Breast epithelium (tissue), 4 donors: ENCODE measurements around the gene SLC8B1. TPM values are rescaled to one million over a fixed set of nuclear protein-coding genes. Genes with fewer than 3 reads are reported as not detected.

ENCODE experiments used
- DNase-seq, 2 donors: peaks; one replicate each; pipeline ENCODE4 v3.0.0-alpha.2; 2019; ENCODE audit warnings: low spot score in 2 of 2
- H3K27ac ChIP-seq, 2 donors: fragments of 200-600 bp; sonication (generic) in 1 of 2; one replicate each; pipeline ENCODE4 v1.5.1; 2016 to 2019; ENCODE audit warnings: mild to moderate bottlenecking in 1 of 2
- H3K27me3 ChIP-seq, 2 donors: fragments of 200-600 bp; sonication (generic) in 1 of 2; one replicate each; pipeline versions ENCODE4 v1.5.1 to v1.6.0; 2017 to 2019; ENCODE audit warnings: control low read depth in 1 of 2, mild to moderate bottlenecking in 1 of 2
- H3K36me3 ChIP-seq: fragments of 200-600 bp; one replicate; pipeline ENCODE4 v1.5.1; 2019
- H3K4me1 ChIP-seq, 2 donors: fragments of 200-600 bp; sonication (generic); one replicate each; pipeline ENCODE4 v1.5.1; 2016 to 2019; ENCODE audit warnings: control low read depth in 1 of 2
- H3K4me3 ChIP-seq, 3 donors: fragments of 200-600 bp; sonication (generic); 1 replicate in 2 of 3; 2 replicates in 1 of 3; pipeline ENCODE4 v1.5.1; 2016 to 2019; ENCODE audit warnings: mild to moderate bottlenecking in 3 of 3, moderate library complexity in 2 of 3
- H3K9me3 ChIP-seq, 2 donors: fragments of 200-600 bp; sonication (generic) in 1 of 2; one replicate each; pipeline ENCODE4 v1.5.1; 2016 to 2019; ENCODE audit warnings: control low read depth in 1 of 2
- POLR2A ChIP-seq: fragments of 450-650 bp; IDR thresholded peaks from one replicate; pipeline ENCODE4 v1.6.1; 2016; ENCODE audit warnings: antibody characterized with exemption, mild to moderate bottlenecking, moderate library complexity
- POLR2AphosphoS5 ChIP-seq, 3 donors: sonication (generic); formaldehyde crosslinking; IDR thresholded peaks; one replicate each; pipeline ENCODE4 v1.6.1; 2017; ENCODE audit warnings: antibody characterized with exemption in 3 of 3
- intact Hi-C: fragments of 100-400 bp; cut with DNase I; formaldehyde crosslinking; loops from one replicate; pipeline ENCODE4 v1.15.1; 2023; ENCODE audit warnings: low total_unique reads
- total RNA-seq, 3 donors: library from RNA; depleted of rRNA; stranded (reverse); fragments of >200 nt; gene quantifications; one replicate each; pipeline ENCODE4 v1.1.0, GENCODE V29; 2016
- TF ChIP-seq, protein P1 (sequence below), 3 donors: fragments of 450-650 bp; IDR thresholded peaks; one replicate each; pipeline ENCODE4 v1.5.1; 2016 to 2017; ENCODE audit warnings: antibody characterized with exemption in 3 of 3, mild to moderate bottlenecking in 3 of 3, moderate library complexity in 3 of 3

Gene SLC8B1
- total RNA-seq, 3 donors from 2014 or later, result 32.6 to 36.1 (median 35.4) TPM

DNA sequence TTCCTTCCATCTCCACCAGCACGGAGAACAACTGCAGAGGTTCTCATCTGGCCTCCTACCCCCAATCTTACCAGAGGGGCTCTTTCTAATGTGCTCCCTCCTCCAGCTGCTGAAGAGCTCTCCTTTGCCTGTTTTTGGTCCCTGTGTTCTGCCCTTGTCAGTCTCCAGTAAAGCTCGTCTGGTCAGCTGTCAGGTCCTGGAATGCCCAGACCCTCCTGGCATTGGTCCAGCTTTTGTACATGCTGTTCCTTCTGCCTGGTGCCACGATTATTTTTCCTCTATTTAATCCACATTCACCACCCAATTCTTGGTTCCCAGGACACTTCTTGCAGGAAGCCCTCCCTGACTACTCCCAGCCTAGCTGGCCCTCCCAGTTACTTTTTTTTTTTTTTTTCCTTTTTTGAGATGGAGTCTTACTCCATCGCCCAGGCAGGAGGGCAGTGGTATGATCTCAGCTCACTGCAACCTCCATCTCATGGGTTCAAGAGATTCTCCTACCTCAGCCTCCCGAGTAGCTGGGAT, 6.5 kb downstream of the SLC8B1 start:
- no peaks in the 10 kb centered on the region for H3K9me3 ChIP-seq
- intact Hi-C loops, result no loop called here
- no peak for DNase-seq
- no peaks in the 10 kb centered on the region for H3K36me3 ChIP-seq
- peaks cover 0 to 5% of the 10 kb centered on the region in 2 donors for H3K4me1 ChIP-seq
- no peak overlapping the region for H3K4me3 ChIP-seq
- H3K27ac ChIP-seq, result no peak overlapping the region
- no peaks in the 10 kb centered on the region for H3K27me3 ChIP-seq
- TF ChIP-seq POLR2AphosphoS5 (IDR thresholded peaks at IDR 0.05) (no peak), POLR2A (no peak)
- TF ChIP-seq, protein P1, sequence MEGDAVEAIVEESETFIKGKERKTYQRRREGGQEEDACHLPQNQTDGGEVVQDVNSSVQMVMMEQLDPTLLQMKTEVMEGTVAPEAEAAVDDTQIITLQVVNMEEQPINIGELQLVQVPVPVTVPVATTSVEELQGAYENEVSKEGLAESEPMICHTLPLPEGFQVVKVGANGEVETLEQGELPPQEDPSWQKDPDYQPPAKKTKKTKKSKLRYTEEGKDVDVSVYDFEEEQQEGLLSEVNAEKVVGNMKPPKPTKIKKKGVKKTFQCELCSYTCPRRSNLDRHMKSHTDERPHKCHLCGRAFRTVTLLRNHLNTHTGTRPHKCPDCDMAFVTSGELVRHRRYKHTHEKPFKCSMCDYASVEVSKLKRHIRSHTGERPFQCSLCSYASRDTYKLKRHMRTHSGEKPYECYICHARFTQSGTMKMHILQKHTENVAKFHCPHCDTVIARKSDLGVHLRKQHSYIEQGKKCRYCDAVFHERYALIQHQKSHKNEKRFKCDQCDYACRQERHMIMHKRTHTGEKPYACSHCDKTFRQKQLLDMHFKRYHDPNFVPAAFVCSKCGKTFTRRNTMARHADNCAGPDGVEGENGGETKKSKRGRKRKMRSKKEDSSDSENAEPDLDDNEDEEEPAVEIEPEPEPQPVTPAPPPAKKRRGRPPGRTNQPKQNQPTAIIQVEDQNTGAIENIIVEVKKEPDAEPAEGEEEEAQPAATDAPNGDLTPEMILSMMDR (IDR thresholded peaks at IDR 0.05), result no peak

DNA sequence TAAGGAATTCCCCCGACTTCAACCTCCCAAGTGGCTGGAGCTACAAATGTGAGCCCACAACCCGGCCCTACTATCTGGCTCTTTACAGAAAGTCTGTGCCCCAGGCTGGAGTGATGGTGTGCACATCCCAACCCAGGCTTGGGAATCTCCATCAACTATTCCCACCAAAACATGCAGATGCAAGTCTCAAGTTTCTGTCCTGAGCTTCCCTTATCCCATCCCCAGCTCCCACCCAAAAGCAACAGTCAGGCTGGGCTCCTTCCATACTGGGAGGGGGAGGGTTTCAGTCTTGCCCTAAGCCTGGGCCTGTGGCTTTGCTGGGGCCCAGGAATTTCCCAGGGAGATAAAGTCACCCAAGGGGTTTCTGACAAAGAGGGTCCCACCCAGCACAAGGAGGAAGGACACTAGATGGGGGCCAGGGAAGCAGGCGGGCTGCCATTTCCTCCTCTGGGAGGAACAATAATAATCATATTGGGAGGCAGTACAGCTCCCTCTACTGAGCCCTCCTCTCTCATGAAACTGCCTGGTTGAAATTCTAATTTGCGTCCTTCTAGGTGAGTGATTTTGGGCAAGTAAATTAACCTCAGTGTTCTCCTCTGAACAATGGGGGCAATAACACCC, 8.0 kb downstream of the SLC8B1 start:
- no peak overlapping the region for H3K27ac ChIP-seq
- H3K27me3 ChIP-seq, result no peaks in the 10 kb centered on the region
- H3K4me1 ChIP-seq, result no peaks in the 10 kb centered on the region
- H3K36me3 ChIP-seq, result no peaks in the 10 kb centered on the region
- no peak overlapping the region for H3K4me3 ChIP-seq
- TF ChIP-seq, protein P1 (IDR thresholded peaks at IDR 0.05), result no peak
- TF ChIP-seq POLR2AphosphoS5 (IDR thresholded peaks at IDR 0.05) (no peak), POLR2A (no peak)
- no peak for DNase-seq
- no peaks in the 10 kb centered on the region for H3K9me3 ChIP-seq
- intact Hi-C loops, result no loop called here

DNA sequence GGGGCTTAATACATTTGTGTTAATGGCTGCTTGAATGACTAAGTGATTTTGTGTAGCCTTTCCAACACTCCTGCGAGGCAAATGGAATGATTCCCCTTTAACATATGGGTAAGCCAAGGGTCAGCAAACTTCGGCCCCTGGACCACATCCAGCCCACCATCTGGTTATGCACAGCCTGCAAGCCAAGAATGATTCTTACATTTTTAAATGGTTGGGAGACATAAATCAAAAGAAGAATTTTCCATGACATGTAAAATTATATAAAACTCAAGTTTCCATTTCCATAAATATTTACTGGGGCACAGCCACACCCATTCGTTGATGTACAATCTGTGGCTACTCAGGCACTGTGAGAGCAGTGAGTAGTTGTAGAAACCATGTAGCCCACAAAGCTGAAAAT, 9.0 kb downstream of the SLC8B1 start:
- no peaks in the 10 kb centered on the region for H3K27me3 ChIP-seq
- no peak overlapping the region for H3K27ac ChIP-seq
- H3K4me1 ChIP-seq, result no peaks in the 10 kb centered on the region
- DNase-seq, result no peak
- intact Hi-C loops, result no loop called here
- no peaks in the 10 kb centered on the region for H3K36me3 ChIP-seq
- H3K4me3 ChIP-seq, result no peak overlapping the region
- H3K9me3 ChIP-seq, result no peaks in the 10 kb centered on the region
- TF ChIP-seq POLR2AphosphoS5 (IDR thresholded peaks at IDR 0.05) (no peak), POLR2A (no peak)
- TF ChIP-seq, protein P1 (IDR thresholded peaks at IDR 0.05), result no peak

DNA sequence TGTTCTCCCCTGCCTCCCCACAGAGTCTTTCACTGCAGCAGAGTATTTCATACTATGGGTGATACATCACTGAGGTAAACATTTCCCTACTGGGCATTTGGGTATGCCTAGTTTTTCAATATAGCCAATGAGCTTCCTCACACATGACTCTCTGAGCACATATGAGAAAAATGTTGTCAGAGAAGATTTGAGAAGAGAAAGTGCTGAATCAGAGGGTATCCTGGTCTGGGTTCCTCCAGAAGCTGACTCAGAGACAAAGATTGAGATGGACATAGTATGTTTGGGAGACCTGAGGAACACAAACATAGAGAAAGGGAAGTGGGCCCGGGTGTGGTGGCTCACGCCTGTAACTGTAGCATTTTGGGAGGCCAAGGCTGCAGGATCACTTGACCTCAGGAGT, 12.6 kb downstream of the SLC8B1 start:
- TF ChIP-seq POLR2A (no peak), POLR2AphosphoS5 (IDR thresholded peaks at IDR 0.05) (no peak)
- TF ChIP-seq, protein P1 (IDR thresholded peaks at IDR 0.05), result no peak
- DNase-seq, result no peak
- no peak overlapping the region for H3K27ac ChIP-seq
- H3K4me1 ChIP-seq, result no peaks in the 10 kb centered on the region
- H3K36me3 ChIP-seq, result no peaks in the 10 kb centered on the region
- H3K27me3 ChIP-seq, result no peaks in the 10 kb centered on the region
- H3K9me3 ChIP-seq, result no peaks in the 10 kb centered on the region
- H3K4me3 ChIP-seq, result no peak overlapping the region
- intact Hi-C loops, result no loop called here

DNA sequence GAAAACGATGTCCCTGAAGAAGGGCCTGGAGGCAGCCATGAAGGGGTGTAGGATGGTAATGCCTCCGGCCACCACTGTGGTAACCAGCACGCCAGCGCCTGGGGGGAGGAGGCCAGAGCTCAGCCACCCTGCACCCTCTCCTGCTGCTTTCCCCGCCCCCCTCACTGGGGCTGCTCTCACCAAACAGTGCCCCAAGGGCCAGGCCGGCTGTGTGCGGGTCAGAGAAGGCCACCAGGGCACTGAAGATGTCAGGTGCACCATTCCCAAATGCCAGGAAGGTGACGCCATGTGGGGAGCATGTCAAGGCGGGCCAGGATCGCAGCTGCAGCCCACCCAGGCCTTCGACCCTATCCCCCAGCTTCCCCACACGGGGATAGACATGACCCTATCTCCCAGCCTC, 14.5 kb downstream of the SLC8B1 start:
- TF ChIP-seq POLR2A (no peak), POLR2AphosphoS5 (IDR thresholded peaks at IDR 0.05) (no peak)
- TF ChIP-seq, protein P1 (IDR thresholded peaks at IDR 0.05), result no peak
- Histone ChIP-seq H3K4me3 (no peak overlapping the region), H3K27ac (no peak overlapping the region), H3K9me3 (no peaks in the 10 kb centered on the region), H3K36me3 (peaks cover 3% of the 10 kb centered on the region), H3K27me3 (no peaks in the 10 kb centered on the region), H3K4me1 (no peaks in the 10 kb centered on the region)
- DNase-seq, result no peak
- intact Hi-C loops, result no loop called here
